HG02798 (cell line): ENCODE results near the gene HTR3C.

Experiments used
- ATAC-seq: cut with Tn5 transposase; IDR thresholded peaks from one replicate; pipeline ENCODE4 v1.9.1; 2021; ENCODE audit warnings: mild to moderate bottlenecking; ENCODE audit not compliant: unreplicated experiment, poor library complexity

HTR3C gene

DNA sequence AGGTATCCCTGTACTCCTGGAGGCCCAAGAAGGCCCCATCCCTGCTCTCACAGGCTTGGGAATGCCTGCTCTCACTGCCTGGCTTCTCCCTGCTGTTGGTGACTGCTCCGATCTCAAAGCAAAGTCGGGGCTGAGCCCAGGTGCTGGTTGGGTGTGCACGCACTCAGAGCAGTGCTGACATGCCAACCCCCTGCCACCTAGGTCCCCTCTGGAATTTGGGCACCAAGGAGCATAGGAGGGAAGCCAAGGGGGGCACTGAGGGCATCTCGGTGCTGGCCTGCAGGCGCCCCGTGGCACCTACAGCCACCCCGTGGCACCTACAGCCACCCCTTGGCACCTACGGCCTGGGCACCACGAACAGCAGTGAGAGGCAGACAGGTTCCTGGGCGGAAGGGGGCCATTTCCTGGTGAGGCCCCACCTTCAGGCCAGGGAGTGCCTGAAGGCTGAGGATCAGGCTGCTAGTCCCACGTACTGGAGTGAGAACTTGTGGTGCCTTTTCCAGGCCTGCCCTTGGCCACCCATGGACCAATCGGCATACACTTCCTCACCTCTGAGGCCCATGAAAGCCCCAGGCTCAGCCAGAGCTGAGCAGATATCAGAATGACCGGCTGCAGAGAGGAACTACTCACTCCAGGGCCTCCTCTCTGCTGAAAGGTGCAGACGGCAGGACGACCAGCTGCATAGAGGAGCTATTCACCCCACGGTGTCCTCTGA, 28.4 kb downstream of the HTR3C start:
- ATAC-seq, result no peak

DNA sequence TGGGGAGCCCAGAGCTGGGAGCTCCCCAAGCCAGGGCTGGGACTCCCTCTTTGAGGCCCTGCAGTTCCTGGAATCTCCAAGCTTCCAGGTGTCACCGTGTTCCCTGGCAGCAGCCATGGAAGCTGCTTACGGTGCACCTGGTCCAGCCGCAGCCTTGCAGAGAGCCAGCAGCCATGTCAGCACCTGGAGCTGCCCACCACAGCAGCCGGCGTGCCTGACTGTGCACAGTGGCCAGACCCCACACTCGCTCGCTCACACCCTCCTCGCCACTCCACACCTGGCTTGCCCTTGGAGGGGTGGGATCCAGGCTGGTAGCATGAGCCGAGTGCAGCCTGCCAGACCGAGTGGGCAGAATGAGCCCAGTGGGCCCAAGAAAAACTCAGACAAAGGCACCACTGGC, 29.2 kb downstream of the HTR3C start:
- ATAC-seq, result no peak

DNA sequence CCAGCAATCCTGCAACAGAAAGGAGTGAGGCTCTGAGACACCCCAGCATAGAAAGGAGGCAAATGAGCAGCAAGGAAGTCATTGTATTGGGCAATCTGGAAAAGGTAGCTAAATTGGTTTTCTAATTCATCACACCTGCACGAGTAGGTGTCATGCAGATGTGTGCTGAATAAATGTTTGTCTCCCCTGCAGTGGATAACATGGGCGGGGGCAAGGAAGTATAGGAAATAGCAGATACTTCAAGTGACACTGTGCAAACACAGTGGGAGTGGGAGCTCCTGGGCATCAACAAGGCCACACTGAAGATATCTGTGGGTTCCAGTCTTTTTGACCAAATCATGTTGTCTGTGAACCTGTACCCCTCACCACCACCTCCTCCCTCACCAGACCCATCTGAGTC, 29.6 kb downstream of the HTR3C start:
- no peak for ATAC-seq

GRCh38 chr3:184085389-184085852, 32.6 kb downstream of the HTR3C start:
- ATAC-seq, result no peak

GRCh38 chr3:184092199-184092598, 39.4 kb downstream of the HTR3C start:
- ATAC-seq, result no peak

DNA sequence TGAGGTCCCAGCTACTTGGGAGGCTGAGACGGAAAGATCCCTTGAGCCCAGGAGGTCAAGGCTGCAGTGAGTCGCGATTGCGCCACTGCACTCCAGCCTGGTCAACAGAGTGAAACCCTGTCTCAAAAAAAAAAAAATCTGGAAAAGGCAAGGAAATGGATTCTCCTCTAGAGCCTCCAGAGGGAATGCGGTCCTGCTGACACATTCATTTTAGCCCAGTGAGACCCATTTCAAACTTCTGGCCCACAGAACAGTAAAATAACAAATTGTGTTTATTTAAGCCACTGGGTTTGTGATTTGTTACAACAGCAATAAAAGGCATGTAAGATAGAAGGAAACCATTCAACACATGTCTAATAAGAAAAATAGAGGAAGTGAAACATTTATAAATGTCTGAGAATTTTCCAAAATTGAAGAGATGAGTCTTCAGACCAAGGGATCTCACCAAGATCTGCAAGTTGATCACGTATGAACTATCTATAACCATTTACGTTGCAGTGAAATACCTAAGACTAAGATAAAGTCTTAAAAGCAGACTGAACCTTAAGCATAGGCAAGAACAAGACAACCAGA, 44.0 kb downstream of the HTR3C start, which contains the start of gene HTR3E:
Gene HTR3E (plus strand): TSS at position 254 of the 573 bp plus-strand sequence. CDS start 466 bp downstream, outside the sequence.
- no peak for ATAC-seq

DNA sequence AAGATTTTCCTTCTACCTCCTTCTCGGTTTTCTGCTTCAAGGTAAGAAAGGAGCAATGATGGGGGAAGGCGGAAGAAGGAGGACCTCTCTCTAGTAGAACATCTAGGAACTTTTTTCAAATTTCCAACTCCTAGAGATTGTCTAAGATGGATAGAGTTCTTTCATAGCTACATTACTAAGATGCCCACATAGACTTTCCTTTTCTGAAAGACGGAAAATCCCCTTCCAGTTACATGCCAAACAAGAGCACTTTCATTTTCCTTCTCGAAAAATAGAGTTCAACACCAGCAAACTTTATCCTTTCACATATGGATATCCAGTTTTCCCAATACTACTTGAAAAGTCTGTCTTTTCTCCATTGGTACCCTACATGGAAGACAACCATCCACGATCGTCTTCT, 44.7 kb downstream of the HTR3C start:
- ATAC-seq, result no peak

DNA sequence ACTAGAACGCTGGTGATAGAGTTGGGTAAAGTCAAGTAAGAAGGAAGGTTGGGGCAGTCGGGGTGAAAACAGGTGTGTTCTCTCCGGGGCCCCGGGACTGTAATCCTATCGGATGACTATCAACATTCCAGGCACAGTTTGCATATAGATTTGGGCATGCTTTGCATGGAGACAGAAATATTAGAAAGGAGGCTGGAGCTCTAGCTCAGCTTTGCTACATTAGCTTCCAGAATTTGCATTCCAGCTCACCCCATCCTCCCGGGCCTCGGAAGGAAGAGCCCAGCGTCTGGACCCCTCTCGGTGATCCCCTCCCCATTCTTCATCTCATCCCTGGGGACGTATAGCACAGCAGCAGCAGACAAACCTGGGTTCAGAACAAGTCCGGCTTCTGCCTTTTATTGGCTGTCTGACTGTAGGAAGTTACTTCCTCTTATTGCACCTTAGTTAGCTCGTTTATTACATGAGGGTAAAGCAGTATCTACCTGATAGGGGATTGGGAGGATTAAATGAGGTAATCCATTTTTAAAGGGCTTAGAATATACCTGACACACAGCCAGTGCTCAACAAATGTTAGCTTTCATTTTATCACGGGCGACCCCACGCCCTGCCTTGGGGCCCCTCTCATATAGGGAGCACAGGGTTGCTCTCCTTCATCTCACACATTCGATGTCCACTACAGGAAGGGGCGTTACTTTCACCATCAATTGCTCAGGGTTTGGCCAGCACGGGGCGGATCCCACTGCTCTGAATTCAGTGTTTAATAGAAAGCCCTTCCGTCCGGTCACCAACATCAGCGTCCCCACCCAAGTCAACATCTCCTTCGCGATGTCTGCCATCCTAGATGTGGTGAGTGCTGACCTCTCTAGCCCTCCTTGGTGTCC, 47.2 kb downstream of the HTR3C start:
- ATAC-seq, result no peak
